ENCODE measurements around the gene MTERF2. TPM values are rescaled to one million over a fixed set of nuclear protein-coding genes. Genes with fewer than 3 reads are reported as not detected.
A peak's percentile ranks its signal among the peaks of the same experiment; 100 is the strongest.
"Not testable (repeated sequence)": the region's sequence is repeated elsewhere in the genome, so short reads cannot be mapped to it uniquely, and the experiment has no call there.

The MTERF2 gene, protein sequence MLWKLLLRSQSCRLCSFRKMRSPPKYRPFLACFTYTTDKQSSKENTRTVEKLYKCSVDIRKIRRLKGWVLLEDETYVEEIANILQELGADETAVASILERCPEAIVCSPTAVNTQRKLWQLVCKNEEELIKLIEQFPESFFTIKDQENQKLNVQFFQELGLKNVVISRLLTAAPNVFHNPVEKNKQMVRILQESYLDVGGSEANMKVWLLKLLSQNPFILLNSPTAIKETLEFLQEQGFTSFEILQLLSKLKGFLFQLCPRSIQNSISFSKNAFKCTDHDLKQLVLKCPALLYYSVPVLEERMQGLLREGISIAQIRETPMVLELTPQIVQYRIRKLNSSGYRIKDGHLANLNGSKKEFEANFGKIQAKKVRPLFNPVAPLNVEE
- 2.3 and 2.4 TPM in 2 replicates for total RNA-seq

GRCh38 chr12:106986625-106987389, at the start of gene MTERF2:
Gene MTERF2 (minus strand): TSS chr12:106987146. CDS start chr12:106978714, 8,432 bp downstream.
- intact Hi-C loops (cut with micrococcal nuclease) = loop anchor here (1.0 to 2.0 kb wide), 2 partner anchors 30 to 106 kb away; partner anchors contain the start of gene CRY1
- peak within 1 kb of the TSS; percentile 53 for H3K27ac Mint-ChIP-seq
- peak; percentile 63 for DNase-seq (ENCODE audit: low spot score)
- H3K9me3 Mint-ChIP-seq = peaks cover 8% of the 10 kb centered on the region
- peaks cover 3% of the 10 kb centered on the region for H3K27me3 Mint-ChIP-seq (ENCODE audit: low read depth)
- peaks cover 34% of the 10 kb centered on the region for H3K4me1 Mint-ChIP-seq (ENCODE audit: low read depth)
- peak within 1 kb of the TSS; percentile 84 for H3K4me3 Mint-ChIP-seq (ENCODE audit: low read depth)
- peaks cover 23% of the 10 kb centered on the region for H3K36me3 Mint-ChIP-seq (ENCODE audit: low read depth)

GRCh38 chr12:107035733-107036132, 48.8 kb upstream of the MTERF2 start:
- Mint-ChIP-seq H3K27ac (no peak overlapping the region), H3K4me1 (ENCODE audit: low read depth) (peaks cover 5% of the 10 kb centered on the region), H3K27me3 (ENCODE audit: low read depth) (no peaks in the 10 kb centered on the region), H3K36me3 (ENCODE audit: low read depth) (peaks cover 10% of the 10 kb centered on the region), H3K4me3 (ENCODE audit: low read depth) (no peak overlapping the region), H3K9me3 (peaks cover 3% of the 10 kb centered on the region)
- DNase-seq (ENCODE audit: low spot score) = no peak
- intact Hi-C loops (cut with micrococcal nuclease) = no loop called here

DNA sequence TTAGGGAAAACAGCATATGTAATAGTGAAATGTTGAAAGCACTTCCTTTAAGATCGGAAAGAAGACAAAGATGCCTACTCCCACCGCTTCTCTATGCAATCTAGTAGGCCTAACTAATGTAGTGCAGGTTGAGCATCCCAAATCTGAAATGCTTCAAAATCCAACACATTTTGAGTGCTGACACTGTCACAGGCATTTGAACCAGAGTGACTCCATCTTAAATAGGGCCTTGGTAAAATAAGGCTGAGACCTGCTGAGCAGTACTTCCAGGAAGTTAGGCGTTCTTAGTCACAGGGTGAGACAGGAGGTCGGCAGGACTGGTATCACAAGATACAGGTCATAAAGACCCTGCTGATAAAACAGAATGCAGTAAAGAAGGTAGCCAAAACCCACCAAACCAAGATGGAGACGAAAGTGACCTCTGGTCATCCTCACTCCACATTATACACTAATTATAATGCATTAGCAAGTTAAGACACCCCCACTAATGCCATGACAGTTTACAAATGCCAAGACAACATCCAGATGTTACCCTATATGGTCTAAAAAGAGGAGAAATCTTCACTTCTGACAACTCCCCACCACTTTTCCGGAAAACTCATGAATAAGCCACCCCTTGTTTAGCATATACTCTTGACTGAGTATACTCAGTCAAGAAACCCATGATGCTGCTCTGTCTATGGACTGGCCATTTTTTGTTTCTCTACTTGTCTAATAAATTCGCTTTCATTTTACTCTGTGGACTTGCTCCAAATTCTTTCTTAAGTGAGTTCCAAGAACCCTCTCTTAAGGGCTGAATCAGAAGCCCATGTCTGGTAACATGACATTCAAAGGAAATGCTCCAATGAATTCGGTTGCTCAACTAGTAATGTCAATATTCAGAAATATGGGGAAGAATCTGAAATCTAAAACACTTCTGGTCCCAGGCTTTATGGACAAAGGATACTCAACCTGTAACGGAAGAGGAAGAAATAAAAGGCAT, 47.1 kb upstream of the MTERF2 start:
- Mint-ChIP-seq H3K4me1 (ENCODE audit: low read depth) (peaks cover 5% of the 10 kb centered on the region), H3K27ac (no peak overlapping the region), H3K27me3 (ENCODE audit: low read depth) (no peaks in the 10 kb centered on the region), H3K9me3 (no peaks in the 10 kb centered on the region), H3K36me3 (ENCODE audit: low read depth) (peaks cover 7% of the 10 kb centered on the region), H3K4me3 (ENCODE audit: low read depth) (no peak overlapping the region)
- intact Hi-C loops (cut with micrococcal nuclease) = no loop called here
- no peak for DNase-seq (ENCODE audit: low spot score)

GRCh38 chr12:107032266-107032665, 45.3 kb upstream of the MTERF2 start:
- H3K4me1 Mint-ChIP-seq (ENCODE audit: low read depth) = peaks cover 6% of the 10 kb centered on the region
- no peaks in the 10 kb centered on the region for H3K9me3 Mint-ChIP-seq
- no peak overlapping the region for H3K27ac Mint-ChIP-seq
- H3K36me3 Mint-ChIP-seq (ENCODE audit: low read depth) = peaks cover 7% of the 10 kb centered on the region
- no peaks in the 10 kb centered on the region for H3K27me3 Mint-ChIP-seq (ENCODE audit: low read depth)
- intact Hi-C loops (cut with micrococcal nuclease) = no loop called here
- DNase-seq (ENCODE audit: low spot score) = no peak
- no peak overlapping the region for H3K4me3 Mint-ChIP-seq (ENCODE audit: low read depth)

- Mint-ChIP-seq H3K36me3 (ENCODE audit: low read depth) (peaks cover 4% of the 10 kb centered on the region), H3K4me3 (ENCODE audit: low read depth) (no peak overlapping the region), H3K9me3 (no peaks in the 10 kb centered on the region), H3K27ac (no peak overlapping the region), H3K27me3 (ENCODE audit: low read depth) (no peaks in the 10 kb centered on the region), H3K4me1 (ENCODE audit: low read depth) (peaks cover 6% of the 10 kb centered on the region)
- intact Hi-C loops (cut with micrococcal nuclease) = no loop called here
- DNase-seq (ENCODE audit: low spot score) = no peak
These were observed 44.1 kb upstream of the MTERF2 start for GRCh38 chr12:107031061-107031460.

GRCh38 chr12:107029081-107029480, 42.1 kb upstream of the MTERF2 start:
- H3K36me3 Mint-ChIP-seq (ENCODE audit: low read depth) = no peaks in the 10 kb centered on the region
- no peaks in the 10 kb centered on the region for H3K27me3 Mint-ChIP-seq (ENCODE audit: low read depth)
- no peak overlapping the region for H3K27ac Mint-ChIP-seq
- no peak overlapping the region for H3K4me3 Mint-ChIP-seq (ENCODE audit: low read depth)
- no peaks in the 10 kb centered on the region for H3K9me3 Mint-ChIP-seq
- DNase-seq (ENCODE audit: low spot score) = no peak
- peaks cover 6% of the 10 kb centered on the region for H3K4me1 Mint-ChIP-seq (ENCODE audit: low read depth)
- intact Hi-C loops (cut with micrococcal nuclease) = no loop called here

DNA sequence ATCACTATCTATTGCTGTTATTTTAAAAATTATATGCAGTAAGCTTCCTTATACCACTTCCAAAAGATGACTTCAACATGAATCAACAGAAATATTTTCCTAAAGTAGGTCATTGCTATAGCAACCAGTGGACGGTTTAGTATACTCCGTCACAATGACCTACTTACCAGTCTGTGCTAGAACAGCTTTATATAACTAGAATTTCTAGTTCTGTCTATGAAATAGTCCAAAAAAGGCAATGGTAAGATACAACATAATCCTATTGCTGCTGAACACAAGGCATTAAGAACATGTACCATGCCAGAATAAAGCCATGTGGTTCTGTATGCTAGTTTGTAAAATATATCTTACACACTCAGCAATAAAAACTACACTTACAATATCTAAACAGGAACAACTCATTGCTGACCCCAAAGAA, 40.7 kb upstream of the MTERF2 start:
- peaks cover 6% of the 10 kb centered on the region for H3K4me1 Mint-ChIP-seq (ENCODE audit: low read depth)
- no peak for DNase-seq (ENCODE audit: low spot score)
- intact Hi-C loops (cut with micrococcal nuclease) = no loop called here
- H3K27me3 Mint-ChIP-seq (ENCODE audit: low read depth) = no peaks in the 10 kb centered on the region
- no peak overlapping the region for H3K27ac Mint-ChIP-seq
- no peaks in the 10 kb centered on the region for H3K9me3 Mint-ChIP-seq
- no peak overlapping the region for H3K4me3 Mint-ChIP-seq (ENCODE audit: low read depth)
- no peaks in the 10 kb centered on the region for H3K36me3 Mint-ChIP-seq (ENCODE audit: low read depth)

GRCh38 chr12:107026806-107027635, 40.1 kb upstream of the MTERF2 start:
- Mint-ChIP-seq H3K4me1 (ENCODE audit: low read depth) (peaks cover 6% of the 10 kb centered on the region), H3K9me3 (no peaks in the 10 kb centered on the region), H3K27ac (no peak overlapping the region), H3K27me3 (ENCODE audit: low read depth) (no peaks in the 10 kb centered on the region), H3K36me3 (ENCODE audit: low read depth) (no peaks in the 10 kb centered on the region), H3K4me3 (ENCODE audit: low read depth) (no peak overlapping the region)
- intact Hi-C loops (cut with micrococcal nuclease) = no loop called here
- no peak for DNase-seq (ENCODE audit: low spot score)

DNA sequence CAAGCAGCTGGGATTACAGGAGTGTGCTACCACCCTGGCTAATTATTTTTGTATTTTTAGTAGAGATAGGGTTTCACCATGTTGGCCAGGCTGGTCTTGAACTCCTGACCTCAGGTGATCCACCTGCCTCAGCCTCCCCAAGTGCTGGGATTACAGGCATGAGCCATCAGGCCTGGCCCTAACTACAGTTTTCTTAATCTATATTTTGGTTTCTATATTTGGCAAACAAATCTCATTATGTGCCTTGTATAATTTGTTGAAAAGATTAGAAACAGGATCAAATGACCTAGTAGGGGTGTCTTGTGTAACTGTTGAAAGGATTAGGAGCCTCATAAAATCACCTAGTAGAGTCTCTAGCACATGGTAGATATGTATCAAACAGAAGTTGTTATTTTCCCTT, 39.4 kb upstream of the MTERF2 start:
- H3K4me1 Mint-ChIP-seq (ENCODE audit: low read depth); DNase-seq (ENCODE audit: low spot score); H3K27ac Mint-ChIP-seq; H3K9me3 Mint-ChIP-seq; H3K4me3 Mint-ChIP-seq (ENCODE audit: low read depth); H3K36me3 Mint-ChIP-seq (ENCODE audit: low read depth); intact Hi-C loops (cut with micrococcal nuclease); H3K27me3 Mint-ChIP-seq (ENCODE audit: low read depth): not testable (repeated sequence)

DNA sequence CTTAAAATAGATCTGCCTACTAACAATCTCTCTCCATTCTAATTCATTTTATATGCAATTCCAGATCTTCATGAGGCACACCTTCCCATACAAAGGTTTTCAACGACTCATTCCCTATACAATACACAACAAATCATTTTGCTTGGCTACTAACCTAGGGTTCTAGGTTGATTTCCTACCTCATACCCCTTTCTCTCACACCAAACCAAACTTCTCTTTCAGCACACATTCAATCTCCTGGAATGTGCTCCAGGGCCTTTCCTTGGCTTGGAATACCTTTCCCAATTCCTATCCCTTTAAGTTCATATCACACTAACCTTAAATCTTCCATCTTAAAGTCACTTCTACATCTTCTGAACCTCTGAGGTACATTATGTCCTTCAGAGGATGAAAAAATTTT, 38.7 kb upstream of the MTERF2 start:
- Mint-ChIP-seq H3K4me3 (ENCODE audit: low read depth) (no peak overlapping the region), H3K36me3 (ENCODE audit: low read depth) (peaks cover 3% of the 10 kb centered on the region), H3K9me3 (no peaks in the 10 kb centered on the region), H3K27ac (no peak overlapping the region), H3K27me3 (ENCODE audit: low read depth) (no peaks in the 10 kb centered on the region), H3K4me1 (ENCODE audit: low read depth) (peaks cover 6% of the 10 kb centered on the region)
- no peak for DNase-seq (ENCODE audit: low spot score)
- intact Hi-C loops (cut with micrococcal nuclease) = no loop called here

GRCh38 chr12:107019546-107019945, 32.6 kb upstream of the MTERF2 start:
- H3K9me3 Mint-ChIP-seq = no peaks in the 10 kb centered on the region
- peaks cover 11% of the 10 kb centered on the region for H3K36me3 Mint-ChIP-seq (ENCODE audit: low read depth)
- no peak overlapping the region for H3K4me3 Mint-ChIP-seq (ENCODE audit: low read depth)
- no peak for DNase-seq (ENCODE audit: low spot score)
- intact Hi-C loops (cut with micrococcal nuclease) = no loop called here
- H3K27ac Mint-ChIP-seq = no peak overlapping the region
- H3K4me1 Mint-ChIP-seq (ENCODE audit: low read depth) = no peaks in the 10 kb centered on the region
- H3K27me3 Mint-ChIP-seq (ENCODE audit: low read depth) = no peaks in the 10 kb centered on the region

DNA sequence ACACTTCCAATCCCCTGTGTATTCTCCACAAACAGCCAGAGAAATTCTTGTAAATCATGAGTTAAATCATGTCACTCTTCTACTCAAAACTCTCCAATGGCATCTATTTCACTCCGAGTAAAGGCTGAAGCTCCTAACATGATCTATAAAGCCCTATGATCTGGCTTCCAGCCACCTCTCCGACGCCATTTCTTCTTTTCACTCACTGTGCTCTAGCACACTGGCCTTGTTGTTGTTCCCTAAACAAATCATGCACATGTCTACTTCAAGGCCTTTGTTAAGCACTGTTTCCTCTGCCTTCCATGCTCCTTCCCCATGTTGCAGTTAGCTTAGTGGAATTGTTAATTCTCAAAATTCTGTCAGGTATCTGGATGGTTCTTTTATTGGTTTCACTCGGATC, 30.1 kb upstream of the MTERF2 start:
- H3K27ac Mint-ChIP-seq = no peak overlapping the region
- intact Hi-C loops (cut with micrococcal nuclease) = no loop called here
- H3K36me3 Mint-ChIP-seq (ENCODE audit: low read depth) = peaks cover 11% of the 10 kb centered on the region
- no peak for DNase-seq (ENCODE audit: low spot score)
- H3K4me3 Mint-ChIP-seq (ENCODE audit: low read depth) = no peak overlapping the region
- H3K9me3 Mint-ChIP-seq = no peaks in the 10 kb centered on the region
- no peaks in the 10 kb centered on the region for H3K4me1 Mint-ChIP-seq (ENCODE audit: low read depth)
- no peaks in the 10 kb centered on the region for H3K27me3 Mint-ChIP-seq (ENCODE audit: low read depth)
